DND-41 (cell line): ENCODE results near the gene DOCK3.

Source experiments
- ATAC-seq: fragments of 200-7000 bp; cut with Tn5 transposase; 3 replicates; pipeline ENCODE4 v1.9.1; 2021; ENCODE audit warnings: low read depth; ENCODE audit not compliant: insufficient read depth
- DNase-seq: peaks from one replicate; pipeline ENCODE4 v3.0.0-alpha.2; 2020
- H2AFZ ChIP-seq: 2 replicates; pipeline ENCODE4 v1.6.0; 2012; ENCODE audit warnings: low read depth, low read length
- H3K27ac ChIP-seq: 2 replicates; pipeline ENCODE4 v1.5.1; 2012; ENCODE audit warnings: low read length, inconsistent platforms
- H3K27me3 ChIP-seq: fragments of 200-600 bp; sonication (generic); 2 replicates; pipeline ENCODE4 v1.6.0; 2012; ENCODE audit warnings: low read length, mild to moderate bottlenecking, inconsistent platforms; ENCODE audit not compliant: insufficient read depth, poor library complexity
- H3K36me3 ChIP-seq: 2 replicates; pipeline ENCODE4 v1.5.1; 2012; ENCODE audit warnings: low read length, inconsistent platforms; ENCODE audit not compliant: insufficient read depth
- H3K4me1 ChIP-seq: 2 replicates; pipeline ENCODE4 v1.5.1; 2012; ENCODE audit warnings: mild to moderate bottlenecking, low read length; ENCODE audit not compliant: insufficient read depth
- H3K4me2 ChIP-seq: 2 replicates; pipeline ENCODE4 v1.6.0; 2012; ENCODE audit warnings: mild to moderate bottlenecking, moderate library complexity, low read length, inconsistent platforms; ENCODE audit not compliant: insufficient read depth
- H3K4me3 ChIP-seq, 2 experiments: fragments of 200-600 bp in 1 of 2; shearing (Covaris generic) in 1 of 2; 2 replicates each; pipeline ENCODE4 v1.5.1; 2012 to 2016; ENCODE audit warnings: inconsistent platforms in 2 of 2, low read length in 2 of 2, mild to moderate bottlenecking in 2 of 2, low read depth in 1 of 2, moderate library complexity in 1 of 2
- H3K79me2 ChIP-seq: 2 replicates; pipeline ENCODE4 v1.6.0; 2012; ENCODE audit warnings: low read length, inconsistent platforms; ENCODE audit not compliant: insufficient read depth
- H3K9ac ChIP-seq: 2 replicates; pipeline ENCODE4 v1.6.0; 2012; ENCODE audit warnings: low read depth, mild to moderate bottlenecking, inconsistent platforms, low read length, moderate library complexity
- H3K9me3 ChIP-seq: 2 replicates; pipeline ENCODE4 v1.5.1; 2012; ENCODE audit warnings: low read length, moderate library complexity, mild to moderate bottlenecking, inconsistent platforms; ENCODE audit not compliant: insufficient read depth, severe bottlenecking
- H4K20me1 ChIP-seq: 2 replicates; pipeline ENCODE4 v1.6.0; 2012; ENCODE audit warnings: low read length; ENCODE audit not compliant: insufficient read depth
- CTCF ChIP-seq: IDR thresholded peaks from 2 replicates; pipeline ENCODE4 v1.5.1; 2012; ENCODE audit warnings: borderline replicate concordance, low read length, moderate library complexity, mild to moderate bottlenecking; ENCODE audit not compliant: poor library complexity, severe bottlenecking; ENCODE audit errors: extremely low read depth
- EZH2 ChIP-seq: IDR thresholded peaks from 3 replicates; pipeline ENCODE4 v1.6.1; 2012; ENCODE audit warnings: borderline replicate concordance, low read depth, mild to moderate bottlenecking, moderate library complexity, low read length, inconsistent platforms; ENCODE audit not compliant: severe bottlenecking

DOCK3 gene

GRCh38 chr3:51268132-51268531, 593.4 kb downstream of the DOCK3 start:
- Histone ChIP-seq H3K79me2 (no peaks in the 10 kb centered on the region), H3K9ac (no peak overlapping the region), H3K4me2 (no peak overlapping the region), H3K9me3 (no peaks in the 10 kb centered on the region), H4K20me1 (no peaks in the 10 kb centered on the region), H3K4me1 (peaks cover 17% of the 10 kb centered on the region), H3K27me3 (no peaks in the 10 kb centered on the region), H2AFZ (no peak overlapping the region), H3K4me3 (no peak overlapping the region), H3K27ac (no peak overlapping the region), H3K36me3 (no peaks in the 10 kb centered on the region)
- no peak for TF ChIP-seq CTCF
- no peak for TF ChIP-seq EZH2
- DNase-seq (no peak), ATAC-seq (no peak)

GRCh38 chr3:51269466-51269865, 594.7 kb downstream of the DOCK3 start:
- DNase-seq (no peak), ATAC-seq (no peak)
- no peaks in the 10 kb centered on the region for H3K9me3 ChIP-seq
- no peak overlapping the region for H3K4me3 ChIP-seq
- H2AFZ ChIP-seq, result no peak overlapping the region
- TF ChIP-seq CTCF, result peak; percentile 13
- no peak for TF ChIP-seq EZH2
- no peak overlapping the region for H3K4me2 ChIP-seq
- H3K79me2 ChIP-seq, result no peaks in the 10 kb centered on the region
- no peaks in the 10 kb centered on the region for H4K20me1 ChIP-seq
- H3K27ac ChIP-seq, result no peak overlapping the region
- H3K36me3 ChIP-seq, result no peaks in the 10 kb centered on the region
- H3K4me1 ChIP-seq, result peaks cover 17% of the 10 kb centered on the region
- H3K27me3 ChIP-seq, result no peaks in the 10 kb centered on the region
- H3K9ac ChIP-seq, result no peak overlapping the region

- Histone ChIP-seq H3K27me3 (no peaks in the 10 kb centered on the region), H3K4me1 (peaks cover 17% of the 10 kb centered on the region), H3K9ac (no peak overlapping the region), H3K4me2 (no peak overlapping the region), H3K4me3 (no peak overlapping the region), H3K36me3 (no peaks in the 10 kb centered on the region), H3K79me2 (no peaks in the 10 kb centered on the region), H3K9me3 (no peaks in the 10 kb centered on the region), H2AFZ (no peak overlapping the region), H4K20me1 (no peaks in the 10 kb centered on the region), H3K27ac (peak overlapping the region; percentile 48)
- DNase-seq (peak; percentile 6), ATAC-seq (peak; percentile 56; the same call in 2 of the 3 replicates)
- TF ChIP-seq EZH2, result no peak
- no peak for TF ChIP-seq CTCF
These were observed 595.8 kb downstream of the DOCK3 start for GRCh38 chr3:51270559-51270958.

- ATAC-seq (peak; percentile 97), DNase-seq (peak; percentile 57)
- H2AFZ ChIP-seq, result peak overlapping the region; percentile 55
- H3K36me3 ChIP-seq, result no peaks in the 10 kb centered on the region
- peak overlapping the region; percentile 14; the same call in 1 of the 2 replicates for H3K4me2 ChIP-seq
- peak overlapping the region; percentile 66 for H3K27ac ChIP-seq
- no peaks in the 10 kb centered on the region for H3K9me3 ChIP-seq
- H3K27me3 ChIP-seq, result peaks cover under 1% of the 10 kb centered on the region
- H3K9ac ChIP-seq, result no peak overlapping the region
- no peak overlapping the region for H3K4me3 ChIP-seq
- peaks cover 17% of the 10 kb centered on the region for H3K4me1 ChIP-seq
- no peaks in the 10 kb centered on the region for H4K20me1 ChIP-seq
- no peaks in the 10 kb centered on the region for H3K79me2 ChIP-seq
- TF ChIP-seq EZH2 (no peak), CTCF (no peak)
These were observed 596.4 kb downstream of the DOCK3 start for GRCh38 chr3:51271172-51271571.
